G401 (cell line): ENCODE data around the gene STRN. TPM values are rescaled to one million over a fixed set of nuclear protein-coding genes. Genes with fewer than 3 reads are reported as not detected.

Source experiments
- DNase-seq: peaks from one replicate; pipeline ENCODE4 v3.0.0-alpha.2; 2015; ENCODE audit warnings: low spot score
- in situ Hi-C: cut with HindIII; loops from 2 replicates; pipeline ENCODE4 v1.10.0; 2016; ENCODE audit warnings: low sequenced_read_pairs, mixed read lengths
- total RNA-seq: library from RNA; depleted of rRNA; stranded (reverse); fragments of >200 nt; shearing (Covaris generic); gene quantifications from 2 replicates; pipeline ENCODE4 v1.2.3, GENCODE V29; 2014; rRNA removed

Gene STRN
- total RNA-seq, 1 experiment from 2014 or later: 6.6 TPM

DNA sequence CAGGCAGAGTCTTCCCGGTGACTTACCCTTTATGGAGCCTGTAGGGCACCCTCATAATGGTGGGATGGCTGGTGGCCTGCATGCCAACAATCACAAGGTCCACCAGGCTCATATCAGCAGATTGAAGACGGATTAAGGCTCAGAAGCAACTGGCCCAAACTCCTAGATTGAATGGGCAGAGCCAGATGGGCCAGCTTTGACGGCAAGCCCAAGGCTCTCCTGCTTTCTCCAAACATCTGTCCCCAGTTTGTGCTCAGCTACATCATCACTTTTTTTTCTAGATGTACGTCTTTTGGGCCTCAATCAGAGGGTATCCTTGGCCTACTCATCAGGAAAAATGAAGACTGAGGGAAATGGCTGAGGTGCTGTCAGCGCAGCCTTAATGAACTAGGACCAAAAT, 155.3 kb downstream of the STRN start:
- in situ Hi-C loops: no loop called here
- no peak for DNase-seq

DNA sequence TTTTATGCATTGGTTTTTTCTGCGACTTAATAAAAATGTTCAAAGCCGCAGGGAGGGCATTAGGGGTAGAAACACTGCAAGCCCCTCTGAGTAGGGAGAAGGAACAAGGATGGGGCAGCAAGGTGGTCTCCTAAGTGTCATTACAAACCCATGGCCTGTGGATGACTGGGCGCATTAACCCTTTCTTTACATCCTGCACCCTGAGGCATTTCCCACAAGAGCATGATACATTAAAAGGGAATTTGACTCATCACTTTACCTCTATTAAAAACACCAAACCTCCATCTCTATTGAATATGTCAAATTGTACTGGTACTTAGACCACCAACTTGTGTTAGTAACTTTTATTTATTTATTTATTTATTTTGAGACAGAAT, 157.3 kb downstream of the STRN start:
- no peak for DNase-seq
- in situ Hi-C loops: no loop called here

DNA sequence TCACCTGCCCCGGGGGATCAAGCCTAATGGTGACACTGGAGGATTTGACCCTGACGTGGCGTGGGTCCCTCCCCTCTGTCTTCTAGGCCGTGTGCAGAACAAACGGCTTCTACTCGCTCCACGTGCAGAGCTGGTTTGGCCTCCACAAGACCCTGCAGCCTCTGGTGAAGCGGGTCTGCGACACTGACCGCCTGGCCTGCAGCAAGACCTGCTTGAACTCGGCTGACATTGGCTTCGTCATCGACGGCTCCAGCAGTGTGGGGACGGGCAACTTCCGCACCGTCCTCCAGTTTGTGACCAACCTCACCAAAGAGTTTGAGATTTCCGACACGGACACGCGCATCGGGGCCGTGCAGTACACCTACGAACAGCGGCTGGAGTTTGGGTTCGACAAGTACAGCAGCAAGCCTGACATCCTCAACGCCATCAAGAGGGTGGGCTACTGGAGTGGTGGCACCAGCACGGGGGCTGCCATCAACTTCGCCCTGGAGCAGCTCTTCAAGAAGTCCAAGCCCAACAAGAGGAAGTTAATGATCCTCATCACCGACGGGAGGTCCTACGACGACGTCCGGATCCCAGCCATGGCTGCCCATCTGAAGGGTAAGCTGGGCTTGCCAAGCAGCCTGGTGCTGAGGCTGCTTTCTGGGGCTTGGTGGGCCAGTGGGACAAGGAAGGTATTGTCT, 157.8 kb downstream of the STRN start:
- DNase-seq: no peak
- in situ Hi-C loops: no loop called here

DNA sequence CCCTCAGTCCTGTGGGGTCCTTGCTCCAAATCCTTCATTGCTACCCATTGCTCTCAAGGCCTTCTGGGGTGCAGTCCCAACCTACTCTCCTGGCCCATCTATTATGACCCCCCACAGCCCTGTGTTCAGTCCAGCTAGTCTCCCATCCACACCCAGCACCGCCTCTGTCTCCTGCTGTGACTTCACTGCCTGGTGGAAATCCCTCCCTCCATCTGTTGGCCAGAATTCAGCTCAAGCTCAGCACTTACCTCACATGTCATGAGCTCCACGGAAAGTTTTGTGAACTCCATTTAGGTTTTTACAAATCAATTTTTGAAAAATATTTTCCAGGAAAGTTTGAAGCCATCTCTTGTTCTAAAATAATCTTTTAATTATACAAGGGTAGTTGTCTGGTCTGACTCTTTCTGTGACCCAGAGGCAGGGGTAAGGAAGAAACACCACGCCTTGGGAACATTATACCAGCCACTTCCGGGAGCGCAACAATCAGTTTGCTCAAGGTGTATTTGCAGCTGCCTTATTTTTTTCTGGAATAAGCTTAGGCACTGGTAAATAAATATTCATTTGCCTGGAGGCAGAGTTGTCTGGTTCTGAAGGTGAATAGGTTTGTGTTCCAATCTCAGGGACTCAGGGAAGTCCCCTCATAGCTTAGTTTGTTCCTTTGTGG, 159.0 kb downstream of the STRN start:
- no peak for DNase-seq
- in situ Hi-C loops: no loop called here

DNA sequence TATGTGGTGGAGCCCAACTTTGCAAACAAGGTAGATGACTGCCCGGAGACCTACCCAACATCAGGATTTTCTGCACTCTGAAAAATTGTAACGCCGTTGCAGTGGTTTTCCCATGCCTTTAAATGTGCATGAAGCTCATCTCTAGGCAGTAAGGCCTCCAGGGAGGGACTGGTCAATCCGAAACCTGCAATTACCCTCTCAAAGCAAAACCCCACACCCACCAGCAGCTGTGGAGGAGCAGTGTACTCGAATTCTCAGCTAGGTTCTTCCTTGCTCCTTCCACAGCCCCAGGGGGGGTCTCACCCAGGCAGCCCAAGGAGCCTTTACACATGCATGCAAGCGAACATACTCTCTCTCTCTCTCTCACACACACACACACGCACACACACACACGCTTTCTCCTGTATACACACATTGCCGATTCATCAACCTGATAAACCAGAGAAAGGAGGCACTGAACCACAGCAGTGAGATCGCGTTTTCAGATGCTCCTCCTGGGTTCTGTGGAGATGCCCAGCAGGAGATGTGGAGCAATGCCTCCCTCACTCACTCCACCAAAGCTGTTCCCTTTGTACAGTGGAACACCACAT, 160.6 kb downstream of the STRN start:
- in situ Hi-C loops: no loop called here

DNA sequence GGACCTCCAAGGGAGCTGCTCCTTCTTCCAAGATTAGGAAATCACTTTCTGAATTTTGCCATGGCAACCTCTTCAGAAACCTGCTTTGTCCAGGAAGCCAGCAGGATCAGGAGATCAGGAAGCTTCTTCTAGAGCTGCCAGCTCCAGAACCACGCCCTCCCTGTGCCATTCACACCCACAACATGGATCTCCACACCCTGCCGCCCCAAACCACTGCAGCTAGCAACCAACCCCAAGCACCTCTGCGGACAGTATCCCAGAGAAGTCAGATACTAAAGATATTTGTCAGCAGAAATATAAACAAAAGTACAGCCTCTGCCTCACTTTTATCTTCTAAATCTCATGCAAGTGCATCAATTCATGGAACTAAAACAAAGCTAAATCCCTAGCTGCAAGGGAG, 163.4 kb downstream of the STRN start:
- in situ Hi-C loops: no loop called here
- no peak for DNase-seq

More for the DNA sequence above, 160.6 kb downstream of the STRN start:
- no peak for DNase-seq

DNA sequence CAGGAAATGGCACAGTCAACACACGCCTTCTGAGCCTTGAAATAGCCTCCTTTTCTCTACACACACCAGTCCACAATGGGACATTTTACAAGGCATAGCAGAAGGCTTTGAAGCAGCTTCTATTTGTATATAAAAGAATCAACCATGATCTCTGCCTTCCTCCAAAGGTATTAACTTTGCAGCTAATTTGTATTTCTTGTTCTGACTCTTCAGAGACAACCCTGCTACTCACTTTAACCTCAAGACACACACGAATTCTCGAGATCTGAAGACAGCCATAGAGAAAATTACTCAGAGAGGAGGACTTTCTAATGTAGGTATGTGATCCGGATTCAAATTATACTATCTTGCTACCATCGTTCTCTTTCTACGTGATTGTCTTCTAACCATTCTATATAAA, 165.2 kb downstream of the STRN start:
- in situ Hi-C loops: no loop called here
- DNase-seq: no peak

DNA sequence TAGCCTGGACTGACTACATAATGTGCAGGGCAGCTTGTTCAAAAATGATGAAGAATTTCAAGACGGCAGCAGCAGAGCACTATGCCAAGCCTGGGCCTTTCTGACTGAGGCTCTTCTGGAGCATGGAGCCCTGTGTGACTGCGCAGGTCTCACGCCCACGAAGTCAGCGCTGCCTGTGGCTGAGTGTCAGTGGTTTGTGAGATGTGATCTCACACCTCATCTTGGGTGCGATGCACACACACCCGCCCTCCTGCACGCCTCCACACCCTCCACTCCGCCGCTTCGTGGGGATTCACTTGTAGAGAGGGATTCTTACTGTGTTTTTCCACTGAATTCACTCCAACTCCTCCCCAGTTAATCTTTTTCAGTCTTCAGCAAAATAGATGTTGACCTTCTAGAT, 166.0 kb downstream of the STRN start:
- in situ Hi-C loops: no loop called here
- DNase-seq: no peak

DNA sequence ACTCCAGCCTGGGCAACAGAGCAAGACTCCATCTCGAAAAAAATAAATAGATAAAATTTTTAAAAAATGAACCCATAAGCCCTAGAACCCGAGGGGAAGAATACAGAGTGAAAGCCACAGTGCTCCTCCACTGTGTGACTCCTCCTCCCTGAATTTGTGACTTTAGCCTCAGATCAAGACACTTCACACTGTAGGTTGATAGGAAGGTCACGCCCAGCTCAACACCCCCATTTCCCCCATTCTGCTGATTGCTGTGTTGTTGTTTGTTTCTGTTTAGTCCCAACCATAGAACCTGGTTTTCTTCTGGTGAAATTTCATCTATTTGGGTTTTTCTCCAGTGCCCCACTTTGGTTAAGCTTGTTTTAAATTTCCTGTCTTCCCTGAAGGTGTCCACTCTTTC, 167.6 kb downstream of the STRN start:
- in situ Hi-C loops: no loop called here
- no peak for DNase-seq

DNA sequence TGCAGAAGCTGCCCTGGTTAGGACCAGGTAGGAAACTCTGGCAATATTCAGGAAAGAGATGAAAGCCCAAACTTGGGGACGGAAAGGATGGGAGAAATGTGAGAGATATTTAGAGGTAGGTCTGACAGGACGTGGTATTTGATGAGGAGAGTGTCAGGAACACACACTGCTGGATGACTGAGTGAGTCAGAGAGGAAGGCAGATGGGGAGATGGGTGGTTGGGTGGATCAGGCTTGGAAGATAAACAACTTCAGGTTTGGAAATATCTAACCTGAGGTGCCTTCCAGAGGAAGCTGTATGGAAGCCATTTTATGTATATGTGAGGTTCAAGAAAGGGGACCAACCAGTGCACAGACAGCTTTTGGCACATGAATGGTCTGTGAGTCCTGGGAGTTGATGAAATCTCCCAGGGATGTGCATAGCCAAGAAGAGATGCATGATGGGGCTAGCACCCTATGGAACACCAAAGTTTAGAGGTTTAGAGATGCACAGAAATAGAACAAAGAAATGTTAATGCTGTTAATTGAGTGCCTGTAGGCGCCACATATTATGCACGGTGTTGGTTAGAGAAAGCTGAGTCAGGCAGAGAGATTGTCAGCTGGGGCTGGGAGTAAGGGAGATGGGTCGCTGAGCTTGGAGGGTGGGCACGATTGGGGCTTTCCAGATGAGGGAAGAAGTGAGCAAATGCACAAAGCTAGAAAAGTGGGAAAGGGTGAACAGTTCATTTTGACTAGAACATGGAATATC, 168.8 kb downstream of the STRN start:
- no peak for DNase-seq
- in situ Hi-C loops: no loop called here

Other genes with a start within 250 kb of the STRN start
- 7.9 and 8.2 TPM in 2 replicates for gene HEATR5B, start 117.8 kb upstream of the STRN start, total RNA-seq
- gene GPATCH11, start 118.0 kb upstream of the STRN start, total RNA-seq: 3.1 and 3.8 TPM in 2 replicates
- 6.8 and 19.8 TPM in 2 replicates for gene EIF2AK2, start 190.4 kb upstream of the STRN start, total RNA-seq
- not detected in 2 replicates for gene SULT6B1, start 222.1 kb upstream of the STRN start, total RNA-seq
- 15.9 and 18.5 TPM in 2 replicates for gene CEBPZOS, start 230.0 kb upstream of the STRN start, total RNA-seq